Measurements from ENCODE around the gene HDAC4.

HDAC4 gene

GRCh38 chr2:239429473-239430350 lies 28.9 kb upstream of the HDAC4 start:
- DNase-seq (ENCODE audit: low read depth, low spot score), result no peak

- DNase-seq (ENCODE audit: low read depth, low spot score), result no peak
These were observed 24.8 kb upstream of the HDAC4 start for GRCh38 chr2:239425631-239426030.

- DNase-seq (ENCODE audit: low read depth, low spot score), result no peak
These were observed 23.7 kb upstream of the HDAC4 start for GRCh38 chr2:239424337-239425045.

- DNase-seq (ENCODE audit: low read depth, low spot score), result no peak
These were observed 22.7 kb upstream of the HDAC4 start for GRCh38 chr2:239423551-239423950.

GRCh38 chr2:239421851-239422250 lies 21.0 kb upstream of the HDAC4 start:
- no peak for DNase-seq (ENCODE audit: low read depth, low spot score)

- no peak for DNase-seq (ENCODE audit: low read depth, low spot score)
These were observed 19.3 kb upstream of the HDAC4 start for GRCh38 chr2:239420082-239420481.

GRCh38 chr2:239418918-239419317 lies 18.1 kb upstream of the HDAC4 start:
- no peak for DNase-seq (ENCODE audit: low read depth, low spot score)

GRCh38 chr2:239412905-239413603 lies 12.2 kb upstream of the HDAC4 start:
- no peak for DNase-seq (ENCODE audit: low read depth, low spot score)

GRCh38 chr2:239411549-239412319 lies 10.9 kb upstream of the HDAC4 start:
- DNase-seq (ENCODE audit: low read depth, low spot score), result no peak

- no peak for DNase-seq (ENCODE audit: low read depth, low spot score)
These were observed 10.3 kb upstream of the HDAC4 start for GRCh38 chr2:239411117-239411516.

GRCh38 chr2:239409976-239410375 lies 9.2 kb upstream of the HDAC4 start:
- no peak for DNase-seq (ENCODE audit: low read depth, low spot score)

GRCh38 chr2:239407112-239407511 lies 6.3 kb upstream of the HDAC4 start:
- no peak for DNase-seq (ENCODE audit: low read depth, low spot score)

- no peak for DNase-seq (ENCODE audit: low read depth, low spot score)
These were observed 5.6 kb upstream of the HDAC4 start for GRCh38 chr2:239406316-239406995.

GRCh38 chr2:239405071-239405470 lies 4.3 kb upstream of the HDAC4 start:
- DNase-seq (ENCODE audit: low read depth, low spot score), result no peak

- DNase-seq (ENCODE audit: low read depth, low spot score), result no peak
These were observed 1.8 kb upstream of the HDAC4 start for GRCh38 chr2:239402666-239403065.

GRCh38 chr2:239401881-239402233 lies 1.0 kb upstream of the HDAC4 start:
- no peak for DNase-seq (ENCODE audit: low read depth, low spot score)

GRCh38 chr2:239401067-239401880 lies 454 bp upstream of the HDAC4 start:
- DNase-seq (ENCODE audit: low read depth, low spot score), result peak; percentile 96

- DNase-seq (ENCODE audit: low read depth, low spot score), result no peak
These were observed 762 bp downstream of the HDAC4 start for GRCh38 chr2:239399921-239400595.

- DNase-seq (ENCODE audit: low read depth, low spot score), result no peak
These were observed 1.3 kb downstream of the HDAC4 start for GRCh38 chr2:239399433-239399920.
